ENCODE measurements around the gene ITM2A. TPM values are rescaled to one million over a fixed set of nuclear protein-coding genes. Genes with fewer than 3 reads are reported as not detected.

The ITM2A gene
- total RNA-seq, 1 experiment from 2014 or later: not detected

DNA sequence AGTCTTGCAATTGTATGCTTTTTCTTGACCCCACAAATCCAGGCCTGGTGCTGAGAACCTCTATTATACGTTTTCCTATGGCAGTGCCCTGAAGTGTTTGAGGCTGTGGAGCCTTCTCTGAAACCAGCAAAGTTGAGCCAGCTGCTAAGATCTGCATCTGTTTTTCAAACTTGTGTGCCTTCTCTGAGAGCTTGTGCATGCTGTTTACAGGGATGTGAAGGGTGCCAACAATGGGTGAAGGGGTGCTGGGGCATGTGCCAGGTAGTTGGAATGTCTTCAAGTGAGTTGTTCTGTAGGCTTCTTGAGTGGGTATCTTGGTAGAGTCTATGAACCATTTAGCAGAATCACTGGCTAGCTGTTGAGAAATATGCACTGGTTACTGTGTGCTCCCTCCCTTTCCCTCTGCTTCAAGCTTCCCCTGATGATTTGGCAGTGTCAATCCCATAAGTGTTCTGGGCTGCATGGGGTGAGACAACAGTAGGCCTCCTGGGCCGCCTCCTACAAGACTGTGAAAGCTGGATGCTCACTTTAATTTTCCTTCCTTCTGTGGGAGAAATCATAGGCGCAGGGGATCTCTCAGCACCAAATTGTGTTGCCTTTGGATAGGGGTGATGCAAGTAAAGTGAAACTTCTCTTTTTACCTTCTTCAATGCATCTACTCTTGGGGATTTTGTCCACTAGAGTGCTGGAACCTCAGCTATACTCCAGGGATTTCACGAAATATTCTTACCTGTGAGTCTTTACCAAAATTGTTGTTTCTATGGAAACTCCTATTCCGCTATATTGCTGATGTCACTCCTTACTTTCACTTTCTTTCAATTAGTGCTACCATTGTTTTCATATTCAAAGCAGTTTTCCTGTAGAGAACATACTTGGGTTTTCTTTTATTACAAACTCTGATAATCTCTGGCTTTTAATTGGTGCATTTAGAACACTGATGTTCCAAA lies 30.0 kb downstream of the ITM2A start:
- in situ Hi-C loops (cut with HindIII; ENCODE audit: low pct_unique_long_range_greater_than_20kb, low sequenced_read_pairs): no loop called here

DNA sequence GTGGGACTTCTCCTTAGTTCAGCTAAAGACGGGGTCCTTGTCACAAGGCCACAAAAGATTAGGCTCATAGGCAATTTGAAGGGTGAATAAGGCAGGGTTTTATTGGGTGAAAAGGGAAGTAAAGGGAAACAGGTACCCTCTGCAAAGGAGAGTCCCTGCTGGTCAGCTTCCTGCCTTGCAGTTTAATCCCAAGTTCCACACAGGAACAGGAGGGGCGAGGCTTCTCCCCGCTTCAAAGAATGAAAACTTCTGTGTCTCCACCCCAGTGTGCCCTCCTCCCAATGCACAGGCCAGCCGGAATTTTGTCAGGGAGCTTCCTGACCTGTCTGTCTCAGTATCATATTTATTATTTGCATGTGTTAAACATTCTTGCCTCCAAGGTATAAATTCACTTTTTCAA lies 37.1 kb downstream of the ITM2A start:
- DNase-seq (ENCODE audit: low read depth): no peak
- in situ Hi-C loops (cut with HindIII; ENCODE audit: low pct_unique_long_range_greater_than_20kb, low sequenced_read_pairs): no loop called here

More for the DNA sequence above, 30.0 kb downstream of the ITM2A start:
- no peak for DNase-seq (ENCODE audit: low read depth)

DNA sequence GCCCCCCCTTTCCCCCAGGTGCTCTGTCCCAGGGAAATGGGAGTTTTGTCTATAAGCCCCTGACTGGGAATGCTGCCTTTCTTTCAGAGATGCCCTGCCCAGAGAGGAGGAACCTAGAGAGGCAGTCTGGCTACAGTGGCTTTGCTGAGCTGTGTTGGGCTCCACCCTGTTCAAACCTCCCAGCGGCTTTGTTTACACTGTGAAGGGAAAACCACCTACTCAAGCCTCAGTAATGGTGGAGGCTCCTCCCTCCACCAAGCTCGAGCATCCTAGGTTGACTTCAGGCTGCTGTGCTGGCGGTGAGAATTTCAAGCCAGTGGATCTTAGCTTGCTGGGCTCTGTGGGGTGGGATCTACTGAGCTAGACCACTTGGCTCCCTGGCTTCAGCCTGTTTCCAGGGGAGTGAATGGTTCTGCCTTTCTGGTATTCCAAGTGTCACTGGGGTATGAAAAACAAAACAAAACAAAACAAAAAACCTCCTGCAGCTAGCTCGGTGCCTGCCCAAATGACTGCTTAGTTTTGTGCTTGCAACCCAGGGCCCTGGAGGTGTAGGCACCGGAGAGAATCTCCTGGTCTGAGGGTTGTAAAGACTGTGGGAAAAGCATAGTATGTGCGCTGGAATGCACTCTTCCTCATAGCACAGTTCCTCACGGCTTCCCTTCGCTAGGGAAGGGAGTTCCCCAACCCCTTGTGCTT lies 41.7 kb downstream of the ITM2A start:
- in situ Hi-C loops (cut with HindIII; ENCODE audit: low pct_unique_long_range_greater_than_20kb, low sequenced_read_pairs): no loop called here
- peak; percentile 1 for DNase-seq (ENCODE audit: low read depth)

Other genes with a start within 250 kb of the ITM2A start
- not detected in 2 replicates for gene GPR174, start 222.6 kb downstream of the ITM2A start, total RNA-seq (2014; rRNA removed; shearing (Covaris generic); ENCODE audit: low replicate concordance)